Esophagus (tissue), 2 donors: ENCODE measurements around the gene CROCC2. TPM values are rescaled to one million over a fixed set of nuclear protein-coding genes. Genes with fewer than 3 reads are reported as not detected.

ENCODE experiments used
- H3K27ac ChIP-seq, 2 donors: one replicate each; pipeline ENCODE4 v1.5.1; 2013; ENCODE audit warnings: low read depth in 2 of 2, mild to moderate bottlenecking in 2 of 2, inconsistent platforms in 1 of 2, low read length in 1 of 2, moderate library complexity in 1 of 2
- H3K27me3 ChIP-seq, 2 donors: one replicate each; pipeline ENCODE4 v1.6.1; 2013; ENCODE audit warnings: low read length in 2 of 2, control low read depth in 1 of 2, mild to moderate bottlenecking in 1 of 2; ENCODE audit not compliant: insufficient read depth in 2 of 2, control insufficient read depth in 1 of 2
- H3K36me3 ChIP-seq, 2 donors: one replicate each; pipeline ENCODE4 v1.6.1; 2013; ENCODE audit warnings: low read length in 1 of 2; ENCODE audit not compliant: control insufficient read depth in 2 of 2, insufficient read depth in 2 of 2
- H3K4me1 ChIP-seq, 2 donors: one replicate each; pipeline ENCODE4 v1.6.1; 2013; ENCODE audit warnings: low read length in 1 of 2; ENCODE audit not compliant: control insufficient read depth in 2 of 2, insufficient read depth in 2 of 2
- H3K4me3 ChIP-seq, 2 donors: one replicate each; pipeline ENCODE4 v1.5.1; 2013; ENCODE audit warnings: low read length in 2 of 2, mild to moderate bottlenecking in 2 of 2, low read depth in 1 of 2, moderate library complexity in 1 of 2
- H3K9me3 ChIP-seq, 2 donors: one replicate each; pipeline ENCODE4 v1.6.1; 2013; ENCODE audit warnings: mild to moderate bottlenecking in 2 of 2, low read depth in 1 of 2, low read length in 1 of 2, moderate library complexity in 1 of 2; ENCODE audit not compliant: control insufficient read depth in 2 of 2, insufficient read depth in 1 of 2
- WGBS, 2 donors: extraction: QIAGEN DNeasy Blood & Tissue Kit; methylation state at CpG; one replicate each; pipeline ENCODE4 v1.1.7; 2013; 5-methylcytosine and 5-hydroxymethylcytosine counted together
- polyA plus RNA-seq, 2 donors: library from polyadenylated mRNA; stranded (reverse); fragments of 200-250 nt; gene quantifications; one replicate each; pipeline ENCODE4 v1.2.3, GENCODE V29; 2013
- donor health status: healthy with polysubstance abuse.
- donor health status: Bipolar disorder and iron deficiency.

CROCC2 gene
- polyA plus RNA-seq, 2 donors: 0.12 to 0.16 TPM

GRCh38 chr2:241009601-241010530 lies 103.7 kb downstream of the CROCC2 start:
- Histone ChIP-seq H3K4me1 (peaks cover 10 to 26% of the 10 kb centered on the region in 2 donors), H3K9me3 (no peaks in the 10 kb centered on the region), H3K27me3 (no peaks in the 10 kb centered on the region), H3K36me3 (no peaks in the 10 kb centered on the region), H3K27ac (peak overlapping the region; percentile 46 to 68), H3K4me3 (peak overlapping the region; percentile 1 to 7)
- WGBS, 2 donors: 5 to 13% methylated on average over 28 of the region's 28 CpGs

- H3K27ac ChIP-seq: peak overlapping the region in 1 of 2 donors; percentile 68
- no peaks in the 10 kb centered on the region for H3K36me3 ChIP-seq
- H3K4me3 ChIP-seq: no peak overlapping the region
- H3K27me3 ChIP-seq: no peaks in the 10 kb centered on the region
- H3K4me1 ChIP-seq: peaks cover 10 to 26% of the 10 kb centered on the region in 2 donors
- 70 to 73% methylated on average over 12 of the region's 12 CpGs for WGBS, 2 donors
- no peaks in the 10 kb centered on the region for H3K9me3 ChIP-seq
These were observed 104.6 kb downstream of the CROCC2 start for GRCh38 chr2:241010531-241011295.

GRCh38 chr2:241011296-241011600 lies 105.1 kb downstream of the CROCC2 start:
- WGBS, 2 donors: 67 to 74% methylated on average over 9 of the region's 9 CpGs
- Histone ChIP-seq H3K27ac (no peak overlapping the region), H3K27me3 (no peaks in the 10 kb centered on the region), H3K4me1 (peaks cover 10 to 26% of the 10 kb centered on the region in 2 donors), H3K4me3 (no peak overlapping the region), H3K36me3 (no peaks in the 10 kb centered on the region), H3K9me3 (no peaks in the 10 kb centered on the region)

- no peaks in the 10 kb centered on the region for H3K27me3 ChIP-seq
- no peak overlapping the region for H3K4me3 ChIP-seq
- no peaks in the 10 kb centered on the region for H3K9me3 ChIP-seq
- H3K27ac ChIP-seq: no peak overlapping the region
- peaks cover 10 to 26% of the 10 kb centered on the region in 2 donors for H3K4me1 ChIP-seq
- H3K36me3 ChIP-seq: no peaks in the 10 kb centered on the region
- WGBS, 2 donors: 43 to 71% methylated on average over 29 of the region's 29 CpGs
These were observed 105.8 kb downstream of the CROCC2 start for GRCh38 chr2:241011751-241012510.

- WGBS, 2 donors: 92% methylated on average over 6 of the region's 6 CpGs
- Histone ChIP-seq H3K27ac (no peak overlapping the region), H3K9me3 (no peaks in the 10 kb centered on the region), H3K36me3 (peaks cover 0 to 4% of the 10 kb centered on the region in 2 donors), H3K4me1 (peaks cover 8 to 16% of the 10 kb centered on the region in 2 donors), H3K27me3 (no peaks in the 10 kb centered on the region), H3K4me3 (no peak overlapping the region)
These were observed 108.1 kb downstream of the CROCC2 start for GRCh38 chr2:241014224-241014623.

GRCh38 chr2:241014764-241015163 lies 108.6 kb downstream of the CROCC2 start:
- Histone ChIP-seq H3K4me3 (no peak overlapping the region), H3K27me3 (no peaks in the 10 kb centered on the region)
- WGBS, 2 donors: 84 to 91% methylated on average over 10 of the region's 10 CpGs

GRCh38 chr2:241015439-241015838 lies 109.3 kb downstream of the CROCC2 start:
- H3K36me3 ChIP-seq: peaks cover 0 to 4% of the 10 kb centered on the region in 2 donors
- 92 to 93% methylated on average over 13 of the region's 13 CpGs for WGBS, 2 donors
- H3K27ac ChIP-seq: no peak overlapping the region
- H3K27me3 ChIP-seq: no peaks in the 10 kb centered on the region
- peaks cover 3 to 4% of the 10 kb centered on the region in 2 donors for H3K4me1 ChIP-seq
- H3K4me3 ChIP-seq: no peak overlapping the region
- H3K9me3 ChIP-seq: peaks cover 0 to 2% of the 10 kb centered on the region in 2 donors

More at GRCh38 chr2:241014764-241015163, 108.6 kb downstream of the CROCC2 start:
- peaks cover 8 to 10% of the 10 kb centered on the region in 2 donors for H3K4me1 ChIP-seq
- peaks cover 0 to 4% of the 10 kb centered on the region in 2 donors for H3K36me3 ChIP-seq
- H3K9me3 ChIP-seq: no peaks in the 10 kb centered on the region
- H3K27ac ChIP-seq: no peak overlapping the region

- H3K36me3 ChIP-seq: peaks cover 0 to 4% of the 10 kb centered on the region in 2 donors
- peaks cover 0 to 3% of the 10 kb centered on the region in 2 donors for H3K4me1 ChIP-seq
- H3K9me3 ChIP-seq: peaks cover 0 to 2% of the 10 kb centered on the region in 2 donors
- WGBS, 2 donors: 92 to 93% methylated on average over 13 of the region's 13 CpGs
- no peaks in the 10 kb centered on the region for H3K27me3 ChIP-seq
- H3K27ac ChIP-seq: no peak overlapping the region
- H3K4me3 ChIP-seq: no peak overlapping the region
These were observed 111.2 kb downstream of the CROCC2 start for GRCh38 chr2:241017228-241017940.
